HEK293 (cell line): ENCODE measurements around the gene FILIP1L.
A peak's percentile ranks its signal among the peaks of the same experiment; 100 is the strongest.

Experiments used
- CTCF ChIA-PET: fragments of 350-600 bp; formaldehyde crosslinking; extraction: SDS; loops from one replicate; lab custom pipeline; 2021; ENCODE audit warnings: antibody characterized with exemption; lab: Yijun Ruan, JAX
- POLR2A ChIA-PET: fragments of 300-600 bp; formaldehyde crosslinking; extraction: SDS; loops from one replicate; lab custom pipeline; 2020; ENCODE audit warnings: antibody characterized with exemption, inconsistent platforms; lab: Yijun Ruan, JAX
- H3K27ac ChIP-seq: fragments of 200-500 bp; sonication (Bioruptor generic); 2 replicates; pipeline ENCODE4 v1.5.1; 2014; ENCODE audit warnings: low read depth, low read length, control low read depth, inconsistent platforms; ENCODE audit errors: extremely low read depth
- H3K36me3 ChIP-seq, 2 experiments: fragments of 200-500 bp in 1 of 2; sonication (Bioruptor generic) in 1 of 2; 1 replicate in 1 of 2; 2 replicates in 1 of 2; pipeline ENCODE4 v1.5.1; 2014 to 2017; ENCODE audit warnings: inconsistent platforms in 2 of 2, low read length in 2 of 2; ENCODE audit not compliant: control insufficient read depth in 2 of 2, insufficient read depth in 1 of 2
- H3K4me1 ChIP-seq: fragments of 200-500 bp; sonication (Bioruptor generic); 2 replicates; pipeline ENCODE4 v1.5.1; 2014; ENCODE audit warnings: mild to moderate bottlenecking, low read length, inconsistent platforms; ENCODE audit not compliant: control insufficient read depth, insufficient read depth
- H3K4me3 ChIP-seq: 2 replicates; pipeline ENCODE4 v1.5.1; 2011; ENCODE audit warnings: low read depth, mild to moderate bottlenecking, control low read depth, low read length, moderate library complexity
- H3K9me3 ChIP-seq: fragments of 200-500 bp; sonication (Bioruptor generic); 2 replicates; pipeline ENCODE4 v1.5.1; 2014; ENCODE audit warnings: low read depth, low read length, inconsistent platforms; ENCODE audit not compliant: control insufficient read depth, insufficient read depth
- HIC1 ChIP-seq: fragments of 450-650 bp; formaldehyde crosslinking; IDR thresholded peaks from 2 replicates; pipeline ENCODE4 v1.5.1; 2016; ENCODE audit warnings: missing biosample characterization, missing genetic modification characterization
- MZF1 ChIP-seq: fragments of 450-650 bp; formaldehyde crosslinking; IDR thresholded peaks from 2 replicates; pipeline ENCODE4 v1.5.1; 2017; ENCODE audit warnings: missing biosample characterization, missing genetic modification characterization, borderline replicate concordance
- PRDM10 ChIP-seq: fragments of 450-650 bp; formaldehyde crosslinking; IDR thresholded peaks from 2 replicates; pipeline ENCODE4 v1.5.1; 2016; ENCODE audit warnings: missing biosample characterization, missing genetic modification characterization
- REST ChIP-seq: fragments of 450-650 bp; formaldehyde crosslinking; IDR thresholded peaks from 2 replicates; pipeline ENCODE4 v1.5.1; 2016; ENCODE audit warnings: missing biosample characterization, missing genetic modification characterization
- ZFP37 ChIP-seq: fragments of 450-650 bp; formaldehyde crosslinking; IDR thresholded peaks from 2 replicates; pipeline ENCODE4 v1.5.1; 2016; ENCODE audit warnings: missing biosample characterization, missing genetic modification characterization
- ZNF10 ChIP-seq: fragments of 450-650 bp; formaldehyde crosslinking; IDR thresholded peaks from 2 replicates; pipeline ENCODE4 v1.5.1; 2017; ENCODE audit warnings: missing biosample characterization, missing genetic modification characterization
- ZNF133 ChIP-seq: fragments of 450-650 bp; formaldehyde crosslinking; IDR thresholded peaks from 2 replicates; pipeline ENCODE4 v1.5.1; 2016; ENCODE audit warnings: missing biosample characterization, missing genetic modification characterization
- ZNF2 ChIP-seq: fragments of 450-650 bp; formaldehyde crosslinking; IDR thresholded peaks from 2 replicates; pipeline ENCODE4 v1.5.1; 2016; ENCODE audit warnings: missing biosample characterization, missing genetic modification characterization
- ZNF335 ChIP-seq: fragments of 450-650 bp; formaldehyde crosslinking; conservative IDR thresholded peaks from 2 replicates; pipeline ENCODE4 v1.5.1; 2016; ENCODE audit warnings: missing biosample characterization, missing genetic modification characterization
- ZNF341 ChIP-seq: fragments of 450-650 bp; formaldehyde crosslinking; IDR thresholded peaks from 2 replicates; pipeline ENCODE4; 2016; ENCODE audit warnings: low read depth, missing biosample characterization, missing genetic modification characterization
- ZNF449 ChIP-seq: fragments of 450-650 bp; formaldehyde crosslinking; IDR thresholded peaks from 2 replicates; pipeline ENCODE4 v1.5.1; 2017; ENCODE audit warnings: missing biosample characterization, mild to moderate bottlenecking, missing genetic modification characterization, moderate library complexity
- ZNF513 ChIP-seq: fragments of 450-650 bp; IDR thresholded peaks from 2 replicates; pipeline ENCODE4 v1.5.1; 2018; ENCODE audit warnings: missing biosample characterization, missing genetic modification characterization
- ZNF580 ChIP-seq: fragments of 450-650 bp; formaldehyde crosslinking; IDR thresholded peaks from 2 replicates; pipeline ENCODE4 v1.5.1; 2016; ENCODE audit warnings: missing biosample characterization, missing genetic modification characterization
- ZNF707 ChIP-seq: fragments of 450-650 bp; formaldehyde crosslinking; IDR thresholded peaks from 2 replicates; pipeline ENCODE4 v1.5.1; 2016; ENCODE audit warnings: missing biosample characterization, missing genetic modification characterization

Gene FILIP1L

GRCh38 chr3:100104442-100104798, 9.9 kb downstream of the FILIP1L start:
- Histone ChIP-seq H3K36me3 (no peaks in the 10 kb centered on the region), H3K27ac (no peak overlapping the region), H3K4me1 (peaks cover 24% of the 10 kb centered on the region), H3K4me3 (no peak overlapping the region), H3K9me3 (no peaks in the 10 kb centered on the region)
- ChIA-PET CTCF (interaction anchor here (1.0 to 1.5 kb wide), 2 partner anchors 14 to 36 kb away, joined by 3 to 4 read pairs; no protein-coding TSS in a partner anchor), POLR2A (no interaction called here)
- no peak for TF ChIP-seq ZNF2 (tag by site-specific recombination)
- TF ChIP-seq MZF1: no peak
- TF ChIP-seq ZNF513 (tag by site-specific recombination): no peak
- no peak for TF ChIP-seq ZNF707

- ChIA-PET POLR2A (interaction anchor here (1.0 kb wide), 1 partner anchor 14 kb away, joined by 4 read pairs; no protein-coding TSS in a partner anchor), CTCF (interaction anchor here (0.6 to 1.5 kb wide), 4 partner anchors 9 to 151 kb away, joined by 3 to 4 read pairs (median 3); no protein-coding TSS in a partner anchor)
- Histone ChIP-seq H3K9me3 (no peaks in the 10 kb centered on the region), H3K4me1 (peaks cover 24% of the 10 kb centered on the region), H3K4me3 (no peak overlapping the region), H3K27ac (no peak overlapping the region), H3K36me3 (no peaks in the 10 kb centered on the region)
- TF ChIP-seq REST (peak; percentile 52; the same call in 1 of the 2 replicates), HIC1 (tag by site-specific recombination) (no peak), ZNF335 (peak; percentile 56), ZNF449 (tag by site-specific recombination) (no peak), PRDM10 (tag by site-specific recombination) (peak; percentile 54), ZNF341 (tag by site-specific recombination) (peak; percentile 37; the same call in 1 of the 2 replicates), ZNF580 (tag by site-specific recombination) (no peak), ZNF133 (no peak), ZFP37 (tag by site-specific recombination) (no peak), ZNF10 (tag by site-specific recombination) (0 out of 2 replicates have a peak, but pooled peaks have one; percentile 42)
These were observed 10.5 kb downstream of the FILIP1L start for GRCh38 chr3:100103558-100104441.
